Gastroesophageal sphincter (tissue), 3 donors: ENCODE measurements around the gene GRK1.

Experiments
- CTCF ChIP-seq, 4 experiments: fragments of 200-600 bp in 2 of 4; fragments of 450-650 bp in 2 of 4; sonication (generic) in 1 of 4; IDR thresholded peaks; one replicate each; pipeline ENCODE4 v1.5.1; 2017 to 2019; ENCODE audit warnings: antibody characterized with exemption in 4 of 4, mild to moderate bottlenecking in 2 of 4, moderate library complexity in 2 of 4
- POLR2AphosphoS5 ChIP-seq: sonication (generic); formaldehyde crosslinking; IDR thresholded peaks from one replicate; pipeline ENCODE4 v1.6.1; 2017; ENCODE audit warnings: antibody characterized with exemption

GRCh38 chr13:113769106-113769505, 102.1 kb downstream of the GRK1 start:
- TF ChIP-seq CTCF (IDR thresholded peaks at IDR 0.05) (no peak), POLR2AphosphoS5 (no peak)
